ENCODE measurements around the gene IRAK1. TPM values are rescaled to one million over a fixed set of nuclear protein-coding genes. Genes with fewer than 3 reads are reported as not detected.
A peak's percentile ranks its signal among the peaks of the same experiment; 100 is the strongest.

IRAK1 gene
- total and polyA plus RNA-seq, 2 donors (not counting 3 experiments of a cell fraction or from before 2014, with no cell fraction given): 63.6 to 138 TPM

- Histone ChIP-seq H3K9me3 (replicated peaks; ENCODE audit: control insufficient read depth, insufficient read depth, low read length) (no peaks in the 10 kb centered on the region), H3K27me3 (ENCODE audit: control insufficient read depth in 2 of 2, insufficient read depth in 2 of 2, low read length in 2 of 2) (no peaks in the 10 kb centered on the region), H3K4me2 (ENCODE audit: insufficient read depth, low read length) (no peak overlapping the region), H3K36me3 (ENCODE audit: control insufficient read depth in 2 of 2, extremely low read depth in 1 of 2, insufficient read depth in 2 of 2, low read length in 2 of 2) (peaks cover 11 to 57% of the 10 kb centered on the region in 2 experiments), H3K9me1 (replicated peaks; ENCODE audit: control insufficient read depth, extremely low read depth, insufficient read depth, low read length) (no peaks in the 10 kb centered on the region), H3K4me1 (ENCODE audit: control insufficient read depth, extremely low read depth, insufficient read depth, low read length) (no peaks in the 10 kb centered on the region), H2AFZ (ENCODE audit: low read depth, low read length) (no peak overlapping the region), H3K27ac (ENCODE audit: insufficient read depth, low read depth, low read length) (no peak overlapping the region), H3K4me3 (replicated peaks in 1 of 3; ENCODE audit: insufficient read depth in 1 of 3, low read depth in 1 of 3, low read length in 3 of 3) (no peak overlapping the region), H4K20me1 (replicated peaks; ENCODE audit: control insufficient read depth, extremely low read depth, insufficient read depth, low read length) (no peaks in the 10 kb centered on the region), H3K9ac (replicated peaks; ENCODE audit: extremely low read depth, insufficient read depth, low read length) (no peak overlapping the region), H3K79me2 (ENCODE audit: control insufficient read depth, insufficient read depth, low read length) (peaks cover 30% of the 10 kb centered on the region)
- DNase-seq (ENCODE audit: low read depth, low spot score) (no peak), FAIRE-seq (no peak)
- dilution Hi-C loops (cut with MboI; ENCODE audit: extremely low pct_ligation_motif_present, low sequenced_read_pairs): no loop called here
- intact Hi-C loops (cut with micrococcal nuclease): no loop called here
- no peak for TF ChIP-seq POLR2A (IDR thresholded peaks at IDR 0.05; ENCODE audit: low read depth, low read length)
- no TSS peak for BruUV-seq (replicated peaks)
- ChIA-PET POLR2A (no interaction called here), CTCF (no interaction called here)
These were observed 58.9 kb downstream of the IRAK1 start for GRCh38 chrX:153960786-153961185.

MicroRNA genes within 50 kb of the gene (microRNA counts, 767-probe panel; counts per million panel counts)
- 723 counts per million, percentile 96 among the panel's probes with 10 or more counts for microRNA hsa-miR-718

Small RNAs within 50 kb of the gene (microRNA-seq; reads per million reads assigned to microRNA genes)
- gene MIR3202-1 (ENCODE audit: borderline number of aligned reads, borderline replicate concordance): not detected
- gene MIR3202-2 (ENCODE audit: borderline number of aligned reads, borderline replicate concordance): not detected
- not detected for gene MIR718 (ENCODE audit: borderline number of aligned reads, borderline replicate concordance)

Small RNAs within 50 kb of the gene (small RNA-seq; reads per million reads assigned to genes)
- not detected for gene MIR3202-1 (ENCODE audit: insufficient read depth, insufficient read length, low read depth, low replicate concordance)

Other genes starting within 250 kb of the IRAK1 start
- 0.18 and 0.40 TPM in 2 replicates for gene SRPK3, start 238.9 kb downstream of the IRAK1 start, total RNA-seq
- gene SRPK3, start 238.9 kb downstream of the IRAK1 start, polyA plus RNA-seq: 0.25 and 0.29 TPM in 2 replicates
- gene IDH3G, start 225.5 kb downstream of the IRAK1 start, total RNA-seq: 57.7 and 60.7 TPM in 2 replicates
- gene IDH3G, start 225.5 kb downstream of the IRAK1 start, polyA plus RNA-seq: 116 and 128 TPM in 2 replicates
- gene SSR4, start 225.2 kb downstream of the IRAK1 start, total RNA-seq: 235 and 242 TPM in 2 replicates
- gene SSR4, start 225.2 kb downstream of the IRAK1 start, polyA plus RNA-seq: 732 and 1,321 TPM in 2 replicates
- 0.09 TPM in 2 replicates for gene PDZD4, start 189.4 kb downstream of the IRAK1 start, total RNA-seq
- gene PDZD4, start 189.4 kb downstream of the IRAK1 start, polyA plus RNA-seq: 0.07 and 0.08 TPM in 2 replicates
- gene L1CAM, start 133.7 kb downstream of the IRAK1 start, total RNA-seq: not detected in 2 replicates
- gene L1CAM, start 133.7 kb downstream of the IRAK1 start, polyA plus RNA-seq: 0.01 and 0.02 TPM in 2 replicates
- gene AVPR2, start 115.2 kb downstream of the IRAK1 start, total RNA-seq: not detected in 2 replicates
- not detected in 2 replicates for gene AVPR2, start 115.2 kb downstream of the IRAK1 start, polyA plus RNA-seq
- gene ARHGAP4, start 93.6 kb downstream of the IRAK1 start, total RNA-seq: 31.9 and 33.3 TPM in 2 replicates
- 20.9 and 24.5 TPM in 2 replicates for gene ARHGAP4, start 93.6 kb downstream of the IRAK1 start, polyA plus RNA-seq
- 143 and 144 TPM in 2 replicates for gene NAA10, start 84.9 kb downstream of the IRAK1 start, total RNA-seq
- 141 and 169 TPM in 2 replicates for gene NAA10, start 84.9 kb downstream of the IRAK1 start, polyA plus RNA-seq
- 6.2 and 8.0 TPM in 2 replicates for gene RENBP, start 75.3 kb downstream of the IRAK1 start, total RNA-seq
- 16.0 and 16.2 TPM in 2 replicates for gene RENBP, start 75.3 kb downstream of the IRAK1 start, polyA plus RNA-seq
- gene HCFC1, start 48.1 kb downstream of the IRAK1 start, total RNA-seq: 80.9 and 85.9 TPM in 2 replicates
- 14.6 and 15.9 TPM in 2 replicates for gene HCFC1, start 48.1 kb downstream of the IRAK1 start, polyA plus RNA-seq
- 2.6 and 4.1 TPM in 2 replicates for gene TMEM187, start 47.1 kb downstream of the IRAK1 start, total RNA-seq
- 15.7 and 19.0 TPM in 2 replicates for gene TMEM187, start 47.1 kb downstream of the IRAK1 start, polyA plus RNA-seq
- 40.9 and 45.3 TPM in 2 replicates for gene MECP2, start 77.8 kb upstream of the IRAK1 start, total RNA-seq
- 7.7 and 9.0 TPM in 2 replicates for gene MECP2, start 77.8 kb upstream of the IRAK1 start, polyA plus RNA-seq
- not detected in 2 replicates for gene OPN1LW, start 124.3 kb upstream of the IRAK1 start, total RNA-seq
- not detected in 2 replicates for gene OPN1LW, start 124.3 kb upstream of the IRAK1 start, polyA plus RNA-seq
- gene OPN1MW, start 162.7 kb upstream of the IRAK1 start, total RNA-seq: not detected in 2 replicates
- 0.10 TPM in 1 of 2 replicates, not detected in the other for gene OPN1MW, start 162.7 kb upstream of the IRAK1 start, polyA plus RNA-seq
- gene OPN1MW2, start 199.9 kb upstream of the IRAK1 start, total RNA-seq: not detected in 2 replicates
- gene OPN1MW2, start 199.9 kb upstream of the IRAK1 start, polyA plus RNA-seq: not detected in 2 replicates
- not detected in 2 replicates for gene OPN1MW3, start 237.7 kb upstream of the IRAK1 start, total RNA-seq
- not detected in 2 replicates for gene OPN1MW3, start 237.7 kb upstream of the IRAK1 start, polyA plus RNA-seq

Data from endothelial cell of umbilical vein (primary cell).